GM06990 (cell line): ENCODE measurements around the gene ITPR1.

Experiments used
- DNase-seq: peaks from one replicate; pipeline ENCODE4 v3.0.0-alpha.2; 2011; ENCODE audit not compliant: insufficient read length; ENCODE audit errors: extremely low read depth
- H3K27me3 ChIP-seq: replicated peaks from 2 replicates; pipeline ENCODE4 v1.6.0; 2011; ENCODE audit warnings: low read length; ENCODE audit not compliant: control insufficient read depth, insufficient read depth
- H3K36me3 ChIP-seq: 2 replicates; pipeline ENCODE4 v1.5.1; 2011; ENCODE audit warnings: low read length; ENCODE audit not compliant: control insufficient read depth, insufficient read depth
- H3K4me3 ChIP-seq: replicated peaks from 2 replicates; pipeline ENCODE4 v1.5.1; 2011; ENCODE audit warnings: low read depth, mild to moderate bottlenecking, control low read depth, low read length
- CTCF ChIP-seq: IDR thresholded peaks from 2 replicates; pipeline ENCODE4 v1.5.1; 2011; ENCODE audit warnings: low read length, control low read depth, mild to moderate bottlenecking, inconsistent platforms; ENCODE audit not compliant: insufficient read depth, poor library complexity, severe bottlenecking

Gene ITPR1

DNA sequence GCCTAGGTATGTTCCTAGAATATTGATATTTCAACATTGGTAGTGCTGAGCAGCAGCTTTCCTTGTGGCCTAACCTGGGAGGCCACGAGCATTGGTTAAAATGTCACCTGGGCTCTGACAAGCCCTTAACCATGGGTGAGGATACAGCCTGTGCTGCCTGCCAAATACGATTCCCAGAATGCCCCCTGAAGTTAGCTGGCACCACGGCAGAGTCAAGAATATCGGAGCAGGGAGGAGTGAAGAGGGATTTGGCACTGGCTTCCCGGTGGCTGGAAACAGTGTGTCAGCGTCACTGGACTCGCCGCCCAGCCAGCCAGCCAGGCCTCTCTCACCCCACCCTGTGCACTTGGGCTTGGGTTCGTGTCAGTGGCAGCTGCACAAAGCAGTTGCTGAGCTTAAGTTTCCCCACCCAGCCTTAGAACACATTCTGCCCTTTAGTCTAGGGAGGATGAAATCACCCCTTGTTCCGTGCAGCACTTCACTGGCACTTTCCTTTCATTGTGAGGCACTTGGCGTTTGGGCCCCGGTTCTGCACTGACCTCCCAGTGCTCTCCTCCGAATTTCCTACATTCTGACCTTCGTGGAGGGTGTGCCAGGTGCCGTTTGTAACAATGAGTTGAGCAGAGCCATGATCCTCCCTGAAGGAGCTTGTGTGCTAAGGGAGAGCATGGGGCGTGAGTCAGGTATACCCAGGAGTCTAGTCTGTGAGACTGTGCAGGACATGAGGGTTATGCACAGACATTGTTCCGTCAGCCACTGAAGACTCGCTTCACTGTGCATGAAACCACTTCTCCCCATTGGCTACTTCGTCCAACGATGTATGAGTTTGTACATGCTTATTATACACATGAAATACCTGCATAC lies 333.3 kb downstream of the ITPR1 start:
- Histone ChIP-seq H3K36me3 (no peaks in the 10 kb centered on the region), H3K27me3 (no peaks in the 10 kb centered on the region), H3K4me3 (no peak overlapping the region)
- DNase-seq: no peak
- TF ChIP-seq CTCF: no peak

GRCh38 chr3:4827767-4828166 lies 334.6 kb downstream of the ITPR1 start:
- Histone ChIP-seq H3K27me3 (no peaks in the 10 kb centered on the region), H3K4me3 (no peak overlapping the region), H3K36me3 (no peaks in the 10 kb centered on the region)
- no peak for DNase-seq
- no peak for TF ChIP-seq CTCF

DNA sequence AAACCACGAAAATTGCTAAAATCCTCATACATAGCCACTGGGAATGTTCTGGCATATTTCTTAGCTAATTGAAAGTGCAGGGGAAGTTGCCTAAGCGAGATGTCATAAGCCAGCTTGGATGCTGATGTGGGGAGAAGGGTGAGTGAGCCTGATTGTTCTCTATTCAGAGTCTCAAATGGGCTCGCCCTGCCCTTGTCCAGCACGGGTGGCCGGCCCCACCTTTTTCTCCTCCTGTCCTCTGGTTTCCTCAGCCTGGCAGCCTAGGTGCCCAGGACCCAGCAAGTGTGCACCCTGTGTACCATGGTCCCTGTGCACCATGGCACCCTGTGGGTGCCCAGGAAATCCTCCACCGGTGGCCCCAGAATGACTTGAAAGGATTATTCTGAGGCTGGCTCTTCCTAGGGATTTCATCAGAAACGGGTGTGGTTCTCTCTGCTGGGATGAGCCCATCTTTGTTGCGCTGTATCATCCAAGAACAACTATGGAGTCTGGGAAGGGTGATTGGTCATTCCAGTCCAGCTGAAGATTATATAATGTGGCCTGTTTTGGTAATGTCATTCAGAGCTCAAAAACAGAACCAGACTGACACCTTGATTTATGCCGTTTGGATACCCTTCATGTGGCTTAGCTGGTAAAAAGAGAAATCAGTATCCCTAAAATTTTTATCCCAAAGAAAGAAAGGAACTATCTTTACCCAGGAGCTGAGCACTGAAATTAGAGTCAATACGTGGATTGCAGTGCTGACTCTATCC lies 335.3 kb downstream of the ITPR1 start:
- no peak for TF ChIP-seq CTCF
- DNase-seq: no peak
- Histone ChIP-seq H3K36me3 (no peaks in the 10 kb centered on the region), H3K27me3 (no peaks in the 10 kb centered on the region), H3K4me3 (no peak overlapping the region)

DNA sequence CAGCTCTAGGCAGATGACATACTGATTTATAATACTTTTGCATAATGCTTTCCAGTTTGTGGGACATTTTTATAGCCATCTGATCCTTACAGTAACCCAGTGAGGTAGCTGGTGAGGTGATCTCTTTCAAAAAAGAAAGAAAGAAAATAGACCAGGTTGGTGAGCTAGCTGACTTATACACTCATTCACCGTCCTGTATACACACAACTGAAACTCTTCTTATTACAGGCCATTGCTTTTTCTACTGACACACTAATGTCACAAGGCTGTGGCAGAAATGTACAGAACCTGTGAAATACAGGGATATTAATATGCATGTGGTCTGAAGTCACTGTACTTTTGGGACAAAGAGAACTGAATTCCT lies 335.9 kb downstream of the ITPR1 start:
- DNase-seq: peak; percentile 52
- TF ChIP-seq CTCF: no peak

DNA sequence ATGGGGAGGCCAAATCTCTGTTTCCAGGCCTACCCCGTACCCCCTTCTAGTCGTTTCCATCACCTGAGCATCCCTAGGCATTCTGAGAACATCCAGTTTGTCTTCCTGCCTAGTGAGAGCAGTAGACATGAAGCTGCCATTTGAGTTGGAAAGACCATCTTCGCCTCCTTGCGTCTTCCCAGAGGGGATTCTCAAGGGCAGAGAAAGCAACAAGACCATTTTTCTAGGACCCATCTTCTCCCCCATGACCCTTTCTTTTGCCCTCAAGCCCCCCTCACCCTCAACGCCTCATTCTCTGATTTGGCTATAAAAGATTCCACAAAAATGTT lies 337.4 kb downstream of the ITPR1 start:
- no peak for DNase-seq
- no peaks in the 10 kb centered on the region for H3K27me3 ChIP-seq
- H3K36me3 ChIP-seq: no peaks in the 10 kb centered on the region
- H3K4me3 ChIP-seq: peak overlapping the region; percentile 49
- no peak for TF ChIP-seq CTCF

More for the DNA sequence above, 335.9 kb downstream of the ITPR1 start:
- H3K27me3 ChIP-seq: no peaks in the 10 kb centered on the region
- H3K4me3 ChIP-seq: no peak overlapping the region
- H3K36me3 ChIP-seq: no peaks in the 10 kb centered on the region
